IMR-90 (cell line): ENCODE results near the gene ARHGEF7.

Source experiments
- BHLHE40 ChIP-seq: fragments of 150-350 bp; IDR thresholded peaks from 2 replicates; pipeline ENCODE4 v1.6.1; 2016; ENCODE audit warnings: mild to moderate bottlenecking, low read depth, low read length
- CEBPB ChIP-seq: IDR thresholded peaks from 2 replicates; pipeline ENCODE4 v1.6.1; 2012; ENCODE audit warnings: low read depth, low read length, improper control_type of control experiment
- CHD1 ChIP-seq: IDR thresholded peaks from 2 replicates; pipeline ENCODE4 v1.6.1; 2012; ENCODE audit warnings: low read depth, low read length, improper control_type of control experiment
- CTCF ChIP-seq: conservative IDR thresholded peaks from 2 replicates; pipeline ENCODE4 v1.5.1; 2012; ENCODE audit warnings: mild to moderate bottlenecking, low read depth, low read length, improper control_type of control experiment
- ELK1 ChIP-seq: fragments of 150-350 bp; IDR thresholded peaks from 2 replicates; pipeline ENCODE4 v1.6.1; 2016; ENCODE audit warnings: low read depth, mild to moderate bottlenecking, low read length, moderate library complexity, borderline replicate concordance
- FOS ChIP-seq: fragments of 150-350 bp; IDR thresholded peaks from 2 replicates; pipeline ENCODE4 v1.6.1; 2016; ENCODE audit warnings: low read depth, low read length
- MAZ ChIP-seq: IDR thresholded peaks from 2 replicates; pipeline ENCODE4 v1.6.1; 2012; ENCODE audit warnings: low read depth, mild to moderate bottlenecking, low read length, improper control_type of control experiment, moderate library complexity, borderline replicate concordance
- NFE2L2 ChIP-seq: fragments of 150-350 bp; IDR thresholded peaks from 2 replicates; pipeline ENCODE4 v1.6.1; 2016; ENCODE audit warnings: low read depth, mild to moderate bottlenecking, low read length
- POLR2A ChIP-seq: IDR thresholded peaks from 2 replicates; pipeline ENCODE4 v1.6.1; 2012; ENCODE audit warnings: mild to moderate bottlenecking, low read depth, low read length
- RAD21 ChIP-seq: IDR thresholded peaks from 2 replicates; pipeline ENCODE4 v1.6.1; 2012; ENCODE audit warnings: low read length, improper control_type of control experiment
- RCOR1 ChIP-seq: IDR thresholded peaks from 2 replicates; pipeline ENCODE4 v1.6.1; 2012; ENCODE audit warnings: mild to moderate bottlenecking, low read length, improper control_type of control experiment; ENCODE audit not compliant: insufficient replicate concordance
- RFX5 ChIP-seq: IDR thresholded peaks from 2 replicates; pipeline ENCODE4 v1.8.0; 2012; ENCODE audit warnings: low read depth, mild to moderate bottlenecking, low read length, moderate library complexity
- SMC3 ChIP-seq: fragments of 150-350 bp; IDR thresholded peaks from 2 replicates; pipeline ENCODE4 v1.6.1; 2016; ENCODE audit warnings: low read depth, mild to moderate bottlenecking, antibody characterized with exemption, low read length, moderate library complexity
- USF2 ChIP-seq: fragments of 150-350 bp; IDR thresholded peaks from 2 replicates; pipeline ENCODE4 v1.6.1; 2017; ENCODE audit warnings: mild to moderate bottlenecking, antibody characterized with exemption, low read length, low read depth

GRCh38 chr13:111139873-111140561 lies 24.9 kb downstream of the ARHGEF7 start:
- no peak for TF ChIP-seq CTCF
- no peak for TF ChIP-seq RCOR1
- TF ChIP-seq POLR2A: no peak
- no peak for TF ChIP-seq RAD21
- TF ChIP-seq CEBPB: no peak
- TF ChIP-seq ELK1: no peak
- no peak for TF ChIP-seq USF2
- no peak for TF ChIP-seq FOS
- TF ChIP-seq BHLHE40: no peak
- no peak for TF ChIP-seq SMC3
- no peak for TF ChIP-seq CHD1
- no peak for TF ChIP-seq MAZ
- TF ChIP-seq RFX5: no peak
- no peak for TF ChIP-seq NFE2L2
